PFSK-1 (cell line): Measurements from ENCODE around the gene CEP89.

ENCODE experiments used
- FOXP2 ChIP-seq: optimal IDR thresholded peaks from 2 replicates; pipeline ENCODE3; 2011; ENCODE audit warnings: borderline replicate concordance, control low read depth, inconsistent platforms; ENCODE audit not compliant: insufficient read depth; ENCODE audit errors: extremely low read length, extremely low read depth
- POLR2AphosphoS5 ChIP-seq: IDR thresholded peaks from 2 replicates; pipeline ENCODE4 v1.6.1; 2012; ENCODE audit warnings: low read depth, mild to moderate bottlenecking, control low read depth, low read length, moderate library complexity
- REST ChIP-seq, 2 experiments: IDR thresholded peaks; 2 replicates each; pipeline versions ENCODE4 v1.6.1 to v1.8.0; 2011 to 2012; ENCODE audit warnings: low read depth in 2 of 2, low read length in 2 of 2, control low read depth in 1 of 2, inconsistent platforms in 1 of 2, mild to moderate bottlenecking in 1 of 2, moderate library complexity in 1 of 2; ENCODE audit not compliant: insufficient read depth in 1 of 2
- SIN3A ChIP-seq: IDR thresholded peaks from 2 replicates; pipeline ENCODE4 v1.6.1; 2012; ENCODE audit warnings: mild to moderate bottlenecking, low read length, moderate library complexity, borderline replicate concordance; ENCODE audit not compliant: insufficient read depth
- TAF1 ChIP-seq: IDR thresholded peaks from 2 replicates; pipeline ENCODE4 v1.6.1; 2012; ENCODE audit warnings: low read length, control low read depth, borderline replicate concordance; ENCODE audit not compliant: insufficient read depth

CEP89 gene

DNA sequence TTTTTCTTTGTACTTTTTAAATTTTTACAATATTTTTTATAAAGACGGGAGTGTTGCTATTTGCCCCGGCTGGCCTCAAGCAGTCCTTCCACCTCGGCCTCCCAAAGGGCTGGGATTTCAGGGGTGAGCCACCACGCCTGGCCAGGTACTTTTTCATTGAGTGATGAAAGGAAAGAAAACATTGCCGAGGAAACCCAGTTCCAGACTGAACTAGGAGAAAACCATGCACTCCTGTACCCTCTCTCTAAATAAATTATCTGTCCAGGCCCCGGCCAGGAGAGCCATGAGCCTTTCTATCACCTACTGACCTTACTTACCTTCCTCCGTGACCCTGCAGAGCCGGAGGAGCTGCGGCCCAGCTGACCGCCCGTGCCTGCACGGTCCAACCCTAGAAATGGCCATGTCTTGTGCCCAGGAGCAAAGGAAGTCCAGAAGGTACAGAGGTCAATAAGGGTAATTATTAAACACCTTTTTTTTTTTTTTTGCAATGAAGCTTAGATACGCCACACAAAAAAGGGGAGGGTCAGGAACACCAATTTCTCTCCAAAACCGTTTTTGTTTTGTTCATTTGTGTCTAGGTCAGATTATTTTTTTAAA, 102.3 kb downstream of the CEP89 start, which contains the start of gene SLC7A9:
SLC7A9 (minus strand) TSS at position 399 of the 597 bp plus-strand sequence. CDS start 1,233 bp downstream, outside the sequence.
- TF ChIP-seq FOXP2 (no peak), REST (IDR thresholded peaks at IDR 0.05; ENCODE audit: insufficient read depth in 1 of 2, low read depth in 2 of 2, low read length in 2 of 2) (no peak), POLR2AphosphoS5 (no peak), TAF1 (no peak), SIN3A (no peak)

- TF ChIP-seq POLR2AphosphoS5 (no peak), FOXP2 (no peak), REST (IDR thresholded peaks at IDR 0.05; ENCODE audit: insufficient read depth in 1 of 2, low read depth in 2 of 2, low read length in 2 of 2) (no peak), TAF1 (no peak), SIN3A (no peak)
These were observed 103.4 kb downstream of the CEP89 start for GRCh38 chr19:32868206-32868950.

DNA sequence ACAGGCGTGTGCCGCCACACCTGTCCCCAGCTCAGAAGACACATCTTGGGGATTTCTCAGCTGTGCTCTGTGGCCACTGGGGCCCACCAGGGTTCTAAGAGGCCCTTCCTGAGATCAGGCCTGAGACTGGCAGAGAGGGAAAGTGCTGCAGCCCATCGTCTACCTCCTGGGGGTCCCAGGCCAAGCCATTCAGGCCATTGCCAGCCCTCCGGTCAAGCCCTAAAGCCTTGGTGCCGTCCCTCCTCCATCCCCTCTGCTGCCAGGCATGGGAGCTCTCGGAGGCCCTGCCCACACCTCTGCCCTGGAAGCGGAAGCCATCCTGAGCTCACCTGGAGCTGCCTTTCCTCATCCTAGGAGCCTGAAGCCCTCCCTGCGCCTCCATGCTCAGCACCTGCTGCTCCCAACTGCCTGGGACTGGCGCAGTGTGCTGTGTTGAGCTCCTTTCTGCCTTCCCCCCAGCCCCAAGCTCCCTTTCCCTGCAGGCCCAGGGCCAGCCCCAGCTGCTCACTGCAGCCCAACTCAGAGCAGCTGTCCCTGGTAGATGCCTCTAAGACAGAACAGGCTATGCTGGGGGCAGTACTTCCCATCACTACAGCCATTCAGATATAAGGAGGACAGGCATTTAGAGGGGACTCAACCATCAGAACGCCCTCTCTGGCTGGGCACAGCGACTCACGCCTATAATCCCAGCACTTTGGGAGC, 105.0 kb downstream of the CEP89 start:
- TF ChIP-seq REST (IDR thresholded peaks at IDR 0.05; ENCODE audit: insufficient read depth in 1 of 2, low read depth in 2 of 2, low read length in 2 of 2) (no peak), FOXP2 (no peak), TAF1 (no peak), POLR2AphosphoS5 (no peak), SIN3A (no peak)

- TF ChIP-seq REST (IDR thresholded peaks at IDR 0.05; ENCODE audit: insufficient read depth in 1 of 2, low read depth in 2 of 2, low read length in 2 of 2) (no peak), FOXP2 (no peak), POLR2AphosphoS5 (no peak), TAF1 (no peak), SIN3A (no peak)
These were observed 105.7 kb downstream of the CEP89 start for GRCh38 chr19:32866061-32866460.
